Activated naive CD8-positive, alpha-beta T cell treated with anti-CD3 and anti-CD28 coated beads, Interleukin-2, amount 10 ng/mL, durations not matched to agents 7 days and 5 days (primary cell): ENCODE data around the gene PI4KA. TPM values are rescaled to one million over a fixed set of nuclear protein-coding genes. Genes with fewer than 3 reads are reported as not detected.
A peak's percentile ranks its signal among the peaks of the same experiment; 100 is the strongest.
"Not testable (repeated sequence)": the region's sequence is repeated elsewhere in the genome, so short reads cannot be mapped to it uniquely, and the experiment has no call there.

Experiments
- ATAC-seq: fragments of 150-1000 bp; cut with Tn5 transposase; one replicate; pipeline ENCODE4 v1.10.0; 2021; ENCODE audit warnings: low read depth, moderate library complexity
- POLR2A ChIA-PET: fragments of 350-600 bp; sonication (Branson Sonifier 250); formaldehyde crosslinking; loops from one replicate; lab custom pipeline; 2021; ENCODE audit warnings: antibody characterized with exemption; lab: Charles Lee
- DNase-seq: peaks from one replicate; pipeline ENCODE4 v3.0.0; 2021
- H3K27ac Mint-ChIP-seq: one replicate; pipeline ENCODE4 v1.8.0; 2022; ENCODE audit warnings: mild to moderate bottlenecking, mixed read lengths
- H3K27me3 Mint-ChIP-seq: one replicate; pipeline ENCODE4 v1.8.0; 2022; ENCODE audit warnings: mild to moderate bottlenecking, moderate library complexity, mixed read lengths
- H3K36me3 Mint-ChIP-seq: one replicate; pipeline ENCODE4 v1.8.0; 2021; ENCODE audit warnings: mild to moderate bottlenecking, mixed read lengths
- H3K4me1 Mint-ChIP-seq: one replicate; pipeline ENCODE4 v1.8.0; 2021; ENCODE audit warnings: mixed read lengths
- H3K4me3 Mint-ChIP-seq: one replicate; pipeline ENCODE4 v1.8.0; 2022; ENCODE audit warnings: mild to moderate bottlenecking, moderate library complexity, mixed read lengths
- H3K9me3 Mint-ChIP-seq: one replicate; pipeline ENCODE4 v1.8.0; 2021; ENCODE audit warnings: mixed read lengths
- total RNA-seq, 2 experiments: library from RNA; stranded (reverse); gene quantifications; one replicate each; pipeline ENCODE4 v1.2.3, GENCODE V29; 2021

The PI4KA gene
- total RNA-seq, 2 experiments from 2014 or later, result 100 to 106 TPM

DNA sequence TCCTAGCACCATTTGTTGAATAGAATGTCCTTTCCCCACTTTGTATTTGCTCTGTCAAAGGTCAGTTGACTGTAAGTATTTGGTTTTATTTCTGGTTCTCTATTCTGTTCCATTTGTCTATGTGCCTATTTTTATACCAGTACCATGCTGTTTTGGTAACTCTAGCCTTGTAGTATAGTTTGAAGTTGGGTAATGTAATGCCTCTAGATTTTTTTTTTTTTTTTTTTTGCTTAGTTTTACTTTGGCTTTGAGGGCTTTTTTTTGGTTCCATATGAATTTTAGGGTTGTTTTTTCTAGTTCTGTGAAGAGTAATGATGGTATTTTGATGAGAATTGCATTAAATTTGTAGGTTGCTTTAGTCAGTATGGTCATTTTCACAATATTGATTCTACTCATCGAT is 183.0 kb downstream of the PI4KA start:
- H3K27me3 Mint-ChIP-seq, result peaks cover 62% of the 10 kb centered on the region
- not testable (repeated sequence) for H3K9me3 Mint-ChIP-seq

GRCh38 chr22:20674998-20675397 is 183.6 kb downstream of the PI4KA start:
- Mint-ChIP-seq H3K36me3 (peaks cover 3% of the 10 kb centered on the region), H3K27ac (no peak overlapping the region), H3K27me3 (peaks cover 64% of the 10 kb centered on the region), H3K4me3 (no peak overlapping the region), H3K4me1 (no peaks in the 10 kb centered on the region), H3K9me3 (no peaks in the 10 kb centered on the region)
- ATAC-seq, result no peak
- no peak for DNase-seq
- POLR2A ChIA-PET, result no interaction called here

More for the DNA sequence above, 183.0 kb downstream of the PI4KA start:
- POLR2A ChIA-PET, H3K36me3 Mint-ChIP-seq, DNase-seq, ATAC-seq, H3K27ac Mint-ChIP-seq, H3K4me3 Mint-ChIP-seq, H3K4me1 Mint-ChIP-seq: not testable (repeated sequence)

DNA sequence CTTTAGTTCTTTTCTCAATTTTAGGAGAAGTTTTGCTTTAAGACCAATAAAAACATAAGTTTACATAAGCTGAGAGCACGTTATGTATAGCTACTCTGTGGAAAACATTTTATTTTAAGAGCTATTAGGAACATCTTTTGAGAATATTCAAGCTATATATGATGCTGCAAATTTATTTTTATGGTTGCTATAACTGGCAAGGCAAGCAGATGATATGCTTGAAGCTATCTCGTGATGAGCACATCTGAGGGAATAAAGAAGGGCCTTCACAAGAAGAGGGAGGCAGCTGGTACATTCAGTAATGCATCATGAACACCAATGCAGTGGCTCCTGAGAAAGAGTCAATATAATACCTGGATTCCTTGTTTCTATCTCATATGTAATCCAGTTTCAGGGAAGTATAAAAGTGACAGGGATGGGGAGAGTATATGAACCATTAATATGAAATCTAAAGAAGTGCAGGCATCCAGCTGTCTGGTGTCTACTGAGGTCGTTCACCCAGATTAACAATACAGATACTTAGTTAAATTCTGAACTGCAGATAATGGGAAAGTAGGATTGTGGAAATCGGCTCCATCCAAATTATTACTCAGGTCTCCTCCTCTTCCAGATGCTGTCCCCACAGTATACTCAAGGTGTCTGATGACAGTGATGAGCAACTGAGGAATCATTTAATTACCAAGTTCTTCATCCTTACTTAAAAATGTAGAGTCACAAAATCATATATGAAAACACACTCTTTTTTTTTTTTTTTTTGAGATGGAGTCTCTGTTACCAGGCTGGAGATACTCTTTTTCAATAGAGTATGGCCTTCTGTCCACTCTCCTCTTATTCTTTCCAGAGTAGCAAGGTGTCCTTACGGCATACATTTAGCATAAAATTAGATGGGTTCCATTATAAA is 185.1 kb downstream of the PI4KA start:
- DNase-seq, result no peak
- peaks cover 3% of the 10 kb centered on the region for H3K36me3 Mint-ChIP-seq
- peaks cover 62% of the 10 kb centered on the region for H3K27me3 Mint-ChIP-seq
- no peaks in the 10 kb centered on the region for H3K4me1 Mint-ChIP-seq
- no peak for ATAC-seq
- no peak overlapping the region for H3K4me3 Mint-ChIP-seq
- H3K27ac Mint-ChIP-seq, result no peak overlapping the region
- POLR2A ChIA-PET, result no interaction called here
- H3K9me3 Mint-ChIP-seq, result no peaks in the 10 kb centered on the region

- peaks cover 58% of the 10 kb centered on the region for H3K27me3 Mint-ChIP-seq
- no peaks in the 10 kb centered on the region for H3K4me1 Mint-ChIP-seq
- H3K4me3 Mint-ChIP-seq, result no peak overlapping the region
- H3K36me3 Mint-ChIP-seq, result peaks cover 3% of the 10 kb centered on the region
- no peak for DNase-seq
- POLR2A ChIA-PET, result no interaction called here
- H3K27ac Mint-ChIP-seq, result no peak overlapping the region
- no peak for ATAC-seq
- no peaks in the 10 kb centered on the region for H3K9me3 Mint-ChIP-seq
Measured at GRCh38 chr22:20672732-20673131, 185.9 kb downstream of the PI4KA start.

- Mint-ChIP-seq H3K27me3 (peaks cover 51% of the 10 kb centered on the region), H3K36me3 (peaks cover 3% of the 10 kb centered on the region), H3K27ac (no peak overlapping the region), H3K4me1 (no peaks in the 10 kb centered on the region), H3K4me3 (no peak overlapping the region), H3K9me3 (no peaks in the 10 kb centered on the region)
- POLR2A ChIA-PET, result no interaction called here
- ATAC-seq (no peak), DNase-seq (no peak)
Measured at GRCh38 chr22:20672082-20672424, 186.6 kb downstream of the PI4KA start.

GRCh38 chr22:20671409-20672081 is 187.1 kb downstream of the PI4KA start:
- DNase-seq, result no peak
- no peak overlapping the region for H3K4me3 Mint-ChIP-seq
- H3K27ac Mint-ChIP-seq, result no peak overlapping the region
- H3K9me3 Mint-ChIP-seq, result no peaks in the 10 kb centered on the region
- no peaks in the 10 kb centered on the region for H3K4me1 Mint-ChIP-seq
- POLR2A ChIA-PET, result no interaction called here
- H3K27me3 Mint-ChIP-seq, result peaks cover 46% of the 10 kb centered on the region
- H3K36me3 Mint-ChIP-seq, result peaks cover 3% of the 10 kb centered on the region
- ATAC-seq, result no peak

DNA sequence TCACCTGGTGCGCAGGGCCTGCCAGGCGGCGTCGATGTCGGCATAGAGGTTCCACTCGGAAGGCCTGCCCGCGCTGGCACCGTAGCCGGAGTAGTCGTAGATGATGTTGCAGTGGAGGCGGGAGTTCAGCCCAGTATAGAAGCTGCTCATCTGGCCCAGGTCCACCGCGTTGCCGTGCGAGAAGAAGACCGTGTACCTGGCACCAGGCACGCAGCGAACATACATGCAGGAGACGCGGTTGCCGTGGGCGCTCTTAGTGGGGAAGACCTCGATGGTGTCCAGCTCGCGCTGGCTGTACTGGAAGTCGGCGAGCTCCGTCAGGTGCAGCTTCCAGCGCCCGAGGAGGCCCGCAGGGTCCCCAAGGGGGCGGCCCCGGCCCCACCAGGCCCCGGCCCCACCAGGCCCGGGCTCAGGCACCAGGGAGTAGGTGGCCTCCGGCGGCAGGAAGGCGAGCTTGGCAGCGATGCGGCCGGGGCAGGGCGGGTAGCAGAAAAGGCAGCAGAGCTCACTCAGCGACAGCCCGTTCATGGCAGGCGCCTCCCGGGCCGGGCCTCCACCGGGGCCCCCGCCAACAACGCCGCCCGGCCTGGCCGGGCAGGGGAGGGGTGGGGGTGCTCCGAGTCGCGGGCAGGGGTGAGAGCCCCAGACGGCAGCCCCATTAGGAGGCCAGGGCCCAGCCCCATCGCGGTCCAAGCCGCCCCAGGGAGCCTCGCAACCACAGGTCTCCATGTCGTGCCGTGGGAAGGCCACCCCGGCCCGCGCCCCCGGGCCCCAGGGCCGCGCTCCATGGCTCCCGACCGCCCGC is 188.0 kb downstream of the PI4KA start:
- H3K27me3 Mint-ChIP-seq, result peaks cover 38% of the 10 kb centered on the region
- ATAC-seq, H3K27ac Mint-ChIP-seq, H3K4me1 Mint-ChIP-seq, POLR2A ChIA-PET, DNase-seq, H3K9me3 Mint-ChIP-seq, H3K36me3 Mint-ChIP-seq: not testable (repeated sequence)
- H3K4me3 Mint-ChIP-seq, result peak overlapping the region; percentile 37

DNA sequence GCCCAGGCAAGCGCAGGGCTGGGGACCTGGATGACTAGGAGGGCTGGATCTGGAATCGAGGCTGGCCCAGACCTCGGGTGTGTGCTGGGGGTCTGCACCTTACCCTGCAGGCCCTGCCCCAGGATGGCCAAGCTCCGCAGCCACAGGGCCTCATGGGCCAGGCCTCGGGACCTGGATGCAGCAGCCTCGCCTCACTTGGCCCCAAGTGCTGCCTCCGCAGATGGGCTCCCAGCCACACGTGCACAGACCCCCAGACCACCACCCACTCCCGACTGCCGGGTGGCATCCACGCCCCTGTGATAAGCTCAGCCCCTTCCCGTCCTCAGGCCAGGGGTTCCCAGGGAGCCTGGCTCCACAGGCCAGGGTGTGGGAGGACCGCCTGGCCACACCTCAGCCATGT is 188.7 kb downstream of the PI4KA start:
- H3K27me3 Mint-ChIP-seq, result peaks cover 31% of the 10 kb centered on the region
- DNase-seq, H3K9me3 Mint-ChIP-seq, POLR2A ChIA-PET, ATAC-seq, H3K36me3 Mint-ChIP-seq, H3K27ac Mint-ChIP-seq, H3K4me1 Mint-ChIP-seq, H3K4me3 Mint-ChIP-seq: not testable (repeated sequence)

GRCh38 chr22:20669471-20669870 is 189.1 kb downstream of the PI4KA start:
- H3K36me3 Mint-ChIP-seq, H3K9me3 Mint-ChIP-seq, H3K4me1 Mint-ChIP-seq, ATAC-seq, H3K27ac Mint-ChIP-seq, H3K4me3 Mint-ChIP-seq, DNase-seq, POLR2A ChIA-PET: not testable (repeated sequence)
- H3K27me3 Mint-ChIP-seq, result peaks cover 29% of the 10 kb centered on the region

DNA sequence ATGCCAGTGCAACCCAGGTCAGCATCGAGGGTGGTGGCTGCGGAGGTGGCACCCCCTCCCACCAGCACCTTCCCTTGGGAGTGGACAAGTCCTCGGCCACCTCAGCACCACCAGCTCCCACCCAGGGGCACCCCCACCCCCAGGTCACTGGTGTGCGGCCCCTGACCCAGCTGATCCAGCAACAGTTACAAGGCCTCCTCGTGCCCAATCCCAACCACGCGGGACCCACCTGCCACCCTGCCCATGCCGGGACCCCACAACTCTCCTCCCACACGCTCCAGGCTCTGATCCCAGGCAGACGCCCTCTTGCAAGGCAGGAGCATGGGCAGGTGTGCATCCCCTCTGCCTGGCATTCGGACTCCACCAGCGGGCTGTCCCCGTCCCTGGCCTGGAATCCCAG is 189.8 kb downstream of the PI4KA start:
- ATAC-seq, result not testable (repeated sequence)

GRCh38 chr22:20668226-20668625 is 190.4 kb downstream of the PI4KA start:
- H3K4me3 Mint-ChIP-seq, POLR2A ChIA-PET, DNase-seq, H3K36me3 Mint-ChIP-seq, ATAC-seq, H3K27ac Mint-ChIP-seq, H3K4me1 Mint-ChIP-seq, H3K9me3 Mint-ChIP-seq: not testable (repeated sequence)
- peaks cover 24% of the 10 kb centered on the region for H3K27me3 Mint-ChIP-seq

More for the DNA sequence above, 189.8 kb downstream of the PI4KA start:
- H3K4me3 Mint-ChIP-seq, H3K36me3 Mint-ChIP-seq, H3K4me1 Mint-ChIP-seq, POLR2A ChIA-PET, H3K9me3 Mint-ChIP-seq, DNase-seq, H3K27ac Mint-ChIP-seq: not testable (repeated sequence)
- peaks cover 25% of the 10 kb centered on the region for H3K27me3 Mint-ChIP-seq

GRCh38 chr22:20667548-20667947 is 191.1 kb downstream of the PI4KA start:
- peaks cover 26% of the 10 kb centered on the region for H3K27me3 Mint-ChIP-seq
- H3K9me3 Mint-ChIP-seq, POLR2A ChIA-PET, ATAC-seq, H3K4me3 Mint-ChIP-seq, H3K4me1 Mint-ChIP-seq, H3K27ac Mint-ChIP-seq, DNase-seq, H3K36me3 Mint-ChIP-seq: not testable (repeated sequence)

- Mint-ChIP-seq H3K27me3 (peaks cover 21% of the 10 kb centered on the region), H3K4me1 (no peaks in the 10 kb centered on the region), H3K4me3 (no peak overlapping the region), H3K36me3 (peaks cover 2% of the 10 kb centered on the region), H3K9me3 (peaks cover 3% of the 10 kb centered on the region), H3K27ac (no peak overlapping the region)
- no peak for ATAC-seq
- DNase-seq, result no peak
- POLR2A ChIA-PET, result no interaction called here
Measured at GRCh38 chr22:20666560-20666959, 192.1 kb downstream of the PI4KA start.
